GM13976 (cell line): ENCODE data around the gene TNFRSF13B.

ENCODE experiments used
- DNase-seq: peaks from one replicate; pipeline ENCODE4 v3.0.0; 2012; ENCODE audit warnings: low spot score
- CTCF ChIP-seq: IDR thresholded peaks from 2 replicates; pipeline ENCODE4 v1.5.1; 2012; ENCODE audit warnings: borderline replicate concordance, mild to moderate bottlenecking; ENCODE audit not compliant: insufficient read depth; ENCODE audit errors: extremely low read depth, missing control alignments, control extremely low read depth
- in situ Hi-C: fragments of 300-500 bp; cut with MboI; formaldehyde crosslinking; loops from one replicate; pipeline ENCODE4 v1.12.0; 2022; ENCODE audit warnings: low sequenced_read_pairs, mixed read lengths, inconsistent platforms; ENCODE audit not compliant: unreplicated experiment

Gene TNFRSF13B

GRCh38 chr17:16940116-16940881 is 31.6 kb downstream of the TNFRSF13B start:
- no peak for DNase-seq
- in situ Hi-C loops, result no loop called here
- TF ChIP-seq CTCF, result no peak

GRCh38 chr17:16939606-16940115 is 32.3 kb downstream of the TNFRSF13B start:
- no peak for DNase-seq
- in situ Hi-C loops, result no loop called here
- TF ChIP-seq CTCF, result no peak

GRCh38 chr17:16939208-16939576 is 32.7 kb downstream of the TNFRSF13B start:
- no peak for TF ChIP-seq CTCF
- in situ Hi-C loops, result no loop called here
- DNase-seq, result no peak

- in situ Hi-C loops, result no loop called here
- TF ChIP-seq CTCF, result no peak
- DNase-seq, result no peak
Measured at GRCh38 chr17:16938496-16939207, 33.3 kb downstream of the TNFRSF13B start.

- no peak for TF ChIP-seq CTCF
- DNase-seq, result no peak
- in situ Hi-C loops, result no loop called here
Measured at GRCh38 chr17:16938031-16938430, 33.9 kb downstream of the TNFRSF13B start.

GRCh38 chr17:16937431-16937830 is 34.5 kb downstream of the TNFRSF13B start:
- in situ Hi-C loops, result no loop called here
- DNase-seq, result no peak
- TF ChIP-seq CTCF, result no peak
